ENCODE measurements around the gene NHS.

The NHS gene

DNA sequence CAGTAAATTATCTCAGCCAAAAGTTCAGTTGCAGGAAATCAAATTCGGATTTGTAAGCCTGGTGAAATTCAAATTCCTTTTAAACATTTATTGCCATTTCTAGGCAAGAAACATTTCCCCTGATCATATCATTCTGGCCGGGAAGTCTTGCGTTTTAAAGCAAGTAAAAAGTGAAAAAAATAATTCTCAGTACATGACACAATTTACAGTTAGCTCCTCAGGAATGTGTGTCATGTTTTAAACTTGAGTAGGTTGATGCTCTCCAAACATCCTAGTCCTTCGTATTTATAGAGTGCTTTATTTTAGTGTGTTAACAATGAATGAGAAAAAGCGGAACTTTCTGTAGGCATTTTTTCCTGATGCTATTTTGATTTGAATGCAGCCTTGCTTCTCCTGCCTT is 204.0 kb downstream of the NHS start:
- Histone ChIP-seq H3K27me3 (replicated peaks) (no peaks in the 10 kb centered on the region), H3K27ac (no peak overlapping the region), H3K4me3 (ENCODE audit: low read depth, low read length) (no peak overlapping the region), H3K36me3 (replicated peaks) (no peaks in the 10 kb centered on the region)
- no peak for TF ChIP-seq CTCF (IDR thresholded peaks at IDR 0.05; ENCODE audit: low read depth, low read length, missing control alignments)
- DNase-seq = no peak
- in situ Hi-C loops (cut with HindIII; ENCODE audit: low pct_ligation_motif_present, low sequenced_read_pairs) = no loop called here

DNA sequence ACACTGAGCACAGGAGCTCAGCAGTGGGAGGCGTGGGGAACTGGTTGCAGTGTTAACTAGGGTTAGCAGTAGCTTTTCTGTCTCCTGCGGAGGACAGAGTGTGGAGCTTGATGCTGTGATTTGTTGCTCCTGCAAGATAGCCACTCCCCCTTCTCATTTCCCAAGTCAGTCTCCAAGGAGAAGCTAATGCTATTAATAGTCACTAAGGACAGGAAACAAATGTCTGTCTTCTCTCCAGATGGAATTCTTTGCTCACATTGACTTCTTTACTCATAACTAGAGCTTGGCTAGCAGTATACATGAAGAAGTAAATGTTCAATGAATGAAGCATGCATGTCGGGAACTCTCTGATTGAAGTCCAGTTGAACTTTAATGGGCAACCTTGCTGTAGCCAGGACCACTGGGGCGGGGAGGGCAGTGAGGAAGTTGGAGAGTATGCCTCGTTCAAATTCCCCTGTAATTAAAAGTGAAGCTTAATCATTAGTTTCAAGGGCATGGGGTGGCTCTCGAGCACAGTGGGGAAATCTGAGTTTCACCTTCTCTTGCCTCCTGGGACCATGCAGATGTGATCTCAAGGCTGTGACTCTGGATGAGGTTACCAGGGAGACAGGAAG is 205.6 kb downstream of the NHS start:
- in situ Hi-C loops (cut with HindIII; ENCODE audit: low pct_ligation_motif_present, low sequenced_read_pairs) = no loop called here
- TF ChIP-seq CTCF (IDR thresholded peaks at IDR 0.05; ENCODE audit: low read depth, low read length, missing control alignments) = no peak
- Histone ChIP-seq H3K4me3 (ENCODE audit: low read depth, low read length) (no peak overlapping the region), H3K27me3 (replicated peaks) (no peaks in the 10 kb centered on the region), H3K27ac (no peak overlapping the region), H3K36me3 (replicated peaks) (no peaks in the 10 kb centered on the region)
- peak; percentile 59 for DNase-seq

DNA sequence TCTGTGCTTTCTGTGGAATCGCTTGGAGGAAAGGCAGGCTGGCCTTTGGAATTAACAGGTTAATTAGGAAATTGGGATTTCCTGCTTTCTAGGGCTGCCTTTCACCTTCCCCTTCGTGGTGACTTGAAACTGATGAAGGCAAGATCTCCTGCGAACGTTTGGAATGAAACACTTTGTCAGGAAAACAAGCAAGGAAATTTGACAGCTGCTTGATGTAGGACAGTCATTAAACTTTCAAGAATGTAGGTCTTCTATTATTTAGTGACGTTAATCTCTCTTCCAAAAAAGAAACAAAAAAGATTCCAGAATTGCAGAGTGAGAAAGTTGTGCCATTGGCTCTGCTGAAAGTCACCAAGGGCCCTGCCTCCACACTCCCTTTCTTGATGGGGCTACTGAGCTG is 206.6 kb downstream of the NHS start:
- no peaks in the 10 kb centered on the region for H3K27me3 ChIP-seq (replicated peaks)
- no peak overlapping the region for H3K4me3 ChIP-seq (ENCODE audit: low read depth, low read length)
- TF ChIP-seq CTCF (IDR thresholded peaks at IDR 0.05; ENCODE audit: low read depth, low read length, missing control alignments) = no peak
- no peak for DNase-seq
- H3K27ac ChIP-seq = no peak overlapping the region
- in situ Hi-C loops (cut with HindIII; ENCODE audit: low pct_ligation_motif_present, low sequenced_read_pairs) = no loop called here
- no peaks in the 10 kb centered on the region for H3K36me3 ChIP-seq (replicated peaks)

- peak; percentile 32 for DNase-seq
- H3K27ac ChIP-seq = peak overlapping the region; percentile 35
- in situ Hi-C loops (cut with HindIII; ENCODE audit: low pct_ligation_motif_present, low sequenced_read_pairs) = no loop called here
- no peaks in the 10 kb centered on the region for H3K27me3 ChIP-seq (replicated peaks)
- no peaks in the 10 kb centered on the region for H3K36me3 ChIP-seq (replicated peaks)
- no peak for TF ChIP-seq CTCF (IDR thresholded peaks at IDR 0.05; ENCODE audit: low read depth, low read length, missing control alignments)
- H3K4me3 ChIP-seq (ENCODE audit: low read depth, low read length) = no peak overlapping the region
Observed at GRCh38 chrX:17584248-17584681, 209.3 kb downstream of the NHS start.

DNA sequence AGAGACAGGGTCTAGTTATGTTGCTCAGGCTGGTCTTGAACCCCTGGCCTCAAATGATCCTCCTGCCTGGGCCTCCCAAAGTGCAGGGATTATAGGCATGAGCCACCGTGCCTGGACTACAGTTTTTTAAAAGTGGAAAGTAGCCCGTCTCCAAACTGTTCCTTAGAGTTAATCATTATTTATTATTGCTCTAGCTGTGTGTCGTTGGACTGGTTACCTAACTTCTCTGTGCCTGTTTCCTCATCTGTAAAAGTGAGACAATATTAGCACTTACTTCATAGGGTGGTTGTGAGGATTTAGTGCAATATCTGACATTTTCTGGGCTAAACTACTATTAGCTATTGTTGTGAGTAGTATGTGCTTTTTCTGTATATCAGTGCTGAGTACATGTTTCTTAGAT is 210.0 kb downstream of the NHS start:
- no peak for TF ChIP-seq CTCF (IDR thresholded peaks at IDR 0.05; ENCODE audit: low read depth, low read length, missing control alignments)
- no peak overlapping the region for H3K4me3 ChIP-seq (ENCODE audit: low read depth, low read length)
- H3K36me3 ChIP-seq (replicated peaks) = no peaks in the 10 kb centered on the region
- H3K27me3 ChIP-seq (replicated peaks) = no peaks in the 10 kb centered on the region
- in situ Hi-C loops (cut with HindIII; ENCODE audit: low pct_ligation_motif_present, low sequenced_read_pairs) = no loop called here
- no peak overlapping the region for H3K27ac ChIP-seq
- DNase-seq = no peak

- no peak overlapping the region for H3K4me3 ChIP-seq (ENCODE audit: low read depth, low read length)
- no peak for TF ChIP-seq CTCF (IDR thresholded peaks at IDR 0.05; ENCODE audit: low read depth, low read length, missing control alignments)
- no peaks in the 10 kb centered on the region for H3K27me3 ChIP-seq (replicated peaks)
- no peak for DNase-seq
- in situ Hi-C loops (cut with HindIII; ENCODE audit: low pct_ligation_motif_present, low sequenced_read_pairs) = no loop called here
- H3K27ac ChIP-seq = no peak overlapping the region
- no peaks in the 10 kb centered on the region for H3K36me3 ChIP-seq (replicated peaks)
Observed at GRCh38 chrX:17587366-17587765, 212.4 kb downstream of the NHS start.

Data from brain microvascular endothelial cell (primary cell).